IPS-20b (cell line): Measurements from ENCODE around the gene BCAR1.
"Not testable (repeated sequence)": the region's sequence is repeated elsewhere in the genome, so short reads cannot be mapped to it uniquely, and the experiment has no call there.

Experiments
- H3K27ac ChIP-seq: one replicate; pipeline ENCODE4 v1.5.1; 2013; ENCODE audit warnings: low read length
- H3K27me3 ChIP-seq: 2 replicates; pipeline ENCODE4 v1.6.1; 2013; ENCODE audit warnings: mild to moderate bottlenecking, low read length, inconsistent platforms; ENCODE audit not compliant: insufficient read depth
- H3K36me3 ChIP-seq: 2 replicates; pipeline ENCODE4 v1.6.1; 2013; ENCODE audit warnings: low read depth, mild to moderate bottlenecking, inconsistent platforms, low read length, moderate library complexity; ENCODE audit not compliant: insufficient read depth
- H3K4me1 ChIP-seq: 2 replicates; pipeline ENCODE4 v1.6.1; 2013; ENCODE audit warnings: mild to moderate bottlenecking, control low read depth, inconsistent platforms, low read length, moderate library complexity; ENCODE audit not compliant: insufficient read depth
- H3K4me3 ChIP-seq: 2 replicates; pipeline ENCODE4 v1.5.1; 2013; ENCODE audit warnings: mild to moderate bottlenecking, low read length, inconsistent platforms
- H3K9ac ChIP-seq: 2 replicates; pipeline ENCODE4 v1.6.1; 2013; ENCODE audit warnings: low read depth, mild to moderate bottlenecking, inconsistent platforms, low read length, moderate library complexity
- H3K9me3 ChIP-seq: 2 replicates; pipeline ENCODE4 v1.6.1; 2013; ENCODE audit warnings: mild to moderate bottlenecking, low read depth, low read length, inconsistent platforms; ENCODE audit not compliant: insufficient read depth

BCAR1 gene

GRCh38 chr16:75209514-75209913 is 41.9 kb downstream of the BCAR1 start:
- not testable (repeated sequence) for H3K27me3 ChIP-seq, H3K27ac ChIP-seq, H3K4me1 ChIP-seq, H3K9me3 ChIP-seq, H3K9ac ChIP-seq, H3K36me3 ChIP-seq, H3K4me3 ChIP-seq

- H3K9me3 ChIP-seq = no peaks in the 10 kb centered on the region
- no peak overlapping the region for H3K27ac ChIP-seq
- no peaks in the 10 kb centered on the region for H3K4me1 ChIP-seq
- no peaks in the 10 kb centered on the region for H3K36me3 ChIP-seq
- H3K27me3 ChIP-seq = no peaks in the 10 kb centered on the region
- no peak overlapping the region for H3K4me3 ChIP-seq
- no peak overlapping the region for H3K9ac ChIP-seq
Measured at GRCh38 chr16:75208861-75209505, 42.4 kb downstream of the BCAR1 start.

- no peak overlapping the region for H3K4me3 ChIP-seq
- H3K27me3 ChIP-seq = no peaks in the 10 kb centered on the region
- H3K9me3 ChIP-seq = no peaks in the 10 kb centered on the region
Measured at GRCh38 chr16:75208242-75208825, 43.1 kb downstream of the BCAR1 start.

GRCh38 chr16:75207831-75208230 is 43.6 kb downstream of the BCAR1 start:
- Histone ChIP-seq H3K27ac (no peak overlapping the region), H3K4me3 (no peak overlapping the region), H3K27me3 (no peaks in the 10 kb centered on the region), H3K9ac (no peak overlapping the region), H3K9me3 (no peaks in the 10 kb centered on the region), H3K36me3 (no peaks in the 10 kb centered on the region), H3K4me1 (no peaks in the 10 kb centered on the region)

More at GRCh38 chr16:75208242-75208825, 43.1 kb downstream of the BCAR1 start:
- no peak overlapping the region for H3K27ac ChIP-seq
- H3K36me3 ChIP-seq = no peaks in the 10 kb centered on the region
- H3K9ac ChIP-seq = no peak overlapping the region
- H3K4me1 ChIP-seq = no peaks in the 10 kb centered on the region

GRCh38 chr16:75206749-75207451 is 44.5 kb downstream of the BCAR1 start, which contains the start of gene CTRB2:
TSS of gene CTRB2 (minus strand) at chr16:75207161. CDS start at chr16:75207141, 20 bp downstream.
- no peaks in the 10 kb centered on the region for H3K4me1 ChIP-seq
- no peaks in the 10 kb centered on the region for H3K36me3 ChIP-seq
- H3K9ac ChIP-seq = no peak within 1 kb of the TSS
- H3K4me3 ChIP-seq = no peak within 1 kb of the TSS
- H3K9me3 ChIP-seq = no peaks in the 10 kb centered on the region
- no peak within 1 kb of the TSS for H3K27ac ChIP-seq
- no peaks in the 10 kb centered on the region for H3K27me3 ChIP-seq

GRCh38 chr16:75205961-75206748 is 45.3 kb downstream of the BCAR1 start:
- H3K27ac ChIP-seq, H3K9me3 ChIP-seq, H3K4me3 ChIP-seq, H3K4me1 ChIP-seq, H3K9ac ChIP-seq, H3K27me3 ChIP-seq, H3K36me3 ChIP-seq: not testable (repeated sequence)

GRCh38 chr16:75205438-75205837 is 46.0 kb downstream of the BCAR1 start:
- not testable (repeated sequence) for H3K27me3 ChIP-seq, H3K9me3 ChIP-seq, H3K4me3 ChIP-seq, H3K36me3 ChIP-seq, H3K27ac ChIP-seq, H3K9ac ChIP-seq, H3K4me1 ChIP-seq

- H3K4me3 ChIP-seq, H3K9me3 ChIP-seq, H3K4me1 ChIP-seq, H3K27me3 ChIP-seq, H3K9ac ChIP-seq, H3K27ac ChIP-seq, H3K36me3 ChIP-seq: not testable (repeated sequence)
Measured at GRCh38 chr16:75204905-75205304, 46.5 kb downstream of the BCAR1 start.

- Histone ChIP-seq H3K27ac (no peak overlapping the region), H3K27me3 (no peaks in the 10 kb centered on the region), H3K4me3 (no peak overlapping the region), H3K9me3 (no peaks in the 10 kb centered on the region), H3K36me3 (no peaks in the 10 kb centered on the region), H3K9ac (no peak overlapping the region), H3K4me1 (no peaks in the 10 kb centered on the region)
Measured at GRCh38 chr16:75204410-75204758, 47.0 kb downstream of the BCAR1 start.

- H3K4me3 ChIP-seq = no peak overlapping the region
- no peaks in the 10 kb centered on the region for H3K4me1 ChIP-seq
- H3K36me3 ChIP-seq = no peaks in the 10 kb centered on the region
- H3K9me3 ChIP-seq = no peaks in the 10 kb centered on the region
- H3K27me3 ChIP-seq = no peaks in the 10 kb centered on the region
- H3K9ac ChIP-seq = no peak overlapping the region
- H3K27ac ChIP-seq = no peak overlapping the region
Measured at GRCh38 chr16:75203667-75204409, 47.6 kb downstream of the BCAR1 start.

GRCh38 chr16:75203096-75203495 is 48.3 kb downstream of the BCAR1 start:
- Histone ChIP-seq H3K4me1 (no peaks in the 10 kb centered on the region), H3K27ac (no peak overlapping the region), H3K9ac (no peak overlapping the region), H3K36me3 (no peaks in the 10 kb centered on the region), H3K4me3 (no peak overlapping the region), H3K27me3 (no peaks in the 10 kb centered on the region), H3K9me3 (no peaks in the 10 kb centered on the region)
